22Rv1 (cell line): ENCODE results near the gene COL23A1.

Experiments used
- ZFX ChIP-seq: fragments of 450-650 bp; IDR thresholded peaks from 2 replicates; pipeline ENCODE4 v1.6.1; 2017; ENCODE audit warnings: antibody characterized with exemption, borderline replicate concordance
- TF ChIP-seq, protein P1 (sequence below): fragments of 450-650 bp; IDR thresholded peaks from 2 replicates; pipeline ENCODE4 v1.5.1; 2017; ENCODE audit warnings: mild to moderate bottlenecking

DNA sequence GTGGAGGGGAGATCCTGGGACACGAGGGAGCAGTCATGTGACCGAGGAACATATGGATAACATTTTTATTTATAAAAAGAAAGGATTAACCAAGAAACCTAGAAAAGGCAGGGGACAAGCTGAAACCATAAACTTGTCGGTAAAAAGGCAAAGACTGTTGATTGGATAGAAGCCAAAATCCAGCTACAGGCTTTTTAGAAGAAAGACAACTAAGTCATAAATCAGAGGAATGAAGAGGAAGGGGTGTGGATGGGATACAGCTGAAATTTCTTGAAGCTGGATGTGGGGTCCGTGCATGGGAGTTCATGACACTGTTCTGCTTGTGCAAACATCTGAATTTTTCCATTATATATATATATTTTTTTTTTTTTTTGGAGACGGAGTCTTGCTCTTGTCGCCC is 246.9 kb downstream of the COL23A1 start:
- TF ChIP-seq, protein P1, sequence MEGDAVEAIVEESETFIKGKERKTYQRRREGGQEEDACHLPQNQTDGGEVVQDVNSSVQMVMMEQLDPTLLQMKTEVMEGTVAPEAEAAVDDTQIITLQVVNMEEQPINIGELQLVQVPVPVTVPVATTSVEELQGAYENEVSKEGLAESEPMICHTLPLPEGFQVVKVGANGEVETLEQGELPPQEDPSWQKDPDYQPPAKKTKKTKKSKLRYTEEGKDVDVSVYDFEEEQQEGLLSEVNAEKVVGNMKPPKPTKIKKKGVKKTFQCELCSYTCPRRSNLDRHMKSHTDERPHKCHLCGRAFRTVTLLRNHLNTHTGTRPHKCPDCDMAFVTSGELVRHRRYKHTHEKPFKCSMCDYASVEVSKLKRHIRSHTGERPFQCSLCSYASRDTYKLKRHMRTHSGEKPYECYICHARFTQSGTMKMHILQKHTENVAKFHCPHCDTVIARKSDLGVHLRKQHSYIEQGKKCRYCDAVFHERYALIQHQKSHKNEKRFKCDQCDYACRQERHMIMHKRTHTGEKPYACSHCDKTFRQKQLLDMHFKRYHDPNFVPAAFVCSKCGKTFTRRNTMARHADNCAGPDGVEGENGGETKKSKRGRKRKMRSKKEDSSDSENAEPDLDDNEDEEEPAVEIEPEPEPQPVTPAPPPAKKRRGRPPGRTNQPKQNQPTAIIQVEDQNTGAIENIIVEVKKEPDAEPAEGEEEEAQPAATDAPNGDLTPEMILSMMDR, result no peak
- no peak for TF ChIP-seq ZFX
